ENCODE results near the gene SFI1. TPM values are rescaled to one million over a fixed set of nuclear protein-coding genes. Genes with fewer than 3 reads are reported as not detected.

The SFI1 gene
- total and polyA plus RNA-seq, 11 donors, result 2.2 to 18.3 (median 6.4) TPM

DNA sequence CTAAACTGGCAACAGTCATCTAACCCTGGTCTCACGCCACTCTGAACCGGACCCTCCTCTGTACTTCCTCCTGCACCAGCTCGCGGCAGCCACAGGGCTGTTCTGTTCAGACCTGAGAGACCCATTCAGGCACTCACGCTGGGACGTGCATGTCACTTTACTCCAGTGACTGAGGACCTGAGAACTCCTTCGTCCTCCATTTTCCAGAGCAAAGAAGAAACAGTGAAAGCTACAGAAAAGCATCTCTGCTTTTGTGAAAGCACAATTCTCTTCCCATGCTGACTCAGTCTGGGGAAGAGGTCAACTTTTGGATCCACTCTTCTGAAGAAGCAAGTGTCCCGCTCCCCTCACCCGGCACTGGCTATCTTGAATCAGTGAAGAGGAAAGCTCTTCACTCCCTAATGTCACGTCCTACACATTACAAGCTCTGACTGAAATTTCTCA, 141.1 kb downstream of the SFI1 start:
- H3K27me3 ChIP-seq, result no peaks in the 10 kb centered on the region
- H3K9me3 ChIP-seq, result no peaks in the 10 kb centered on the region
- ATAC-seq (peak in 3 of 4 donors; percentile 31 to 51 (median 47)), DNase-seq (peak in 1 of 5 donors; percentile 62)
- 60 to 72% (median 66%) methylated on average over 10 of the region's 10 CpGs for WGBS, 4 donors
- intact Hi-C loops (cut with DNase I), result loop anchor here in 5 of 10 donors (2.0 to 10.0 kb wide), 3 partner anchors 79 to 293 kb away; partner anchors contain the start of genes PATZ1 (in 4 of the 5) and SFI1 (in 1 of the 5)
- H3K4me3 ChIP-seq, result peak overlapping the region in 9 of 12 donors; percentile 17 to 63 (median 35)
- peaks cover 0 to 48% (median 19%) of the 10 kb centered on the region in 12 donors for H3K4me1 ChIP-seq
- TF ChIP-seq POLR2A (IDR thresholded peaks at IDR 0.05), result no peak
- no peak for TF ChIP-seq CTCF (IDR thresholded peaks at IDR 0.05)
- peaks cover 0 to 9% (median 0%) of the 10 kb centered on the region in 9 donors for H3K36me3 ChIP-seq
- H3K27ac ChIP-seq, result peak overlapping the region; percentile 42 to 97 (median 73)

- Histone ChIP-seq H3K36me3 (peaks cover 0 to 11% (median 0%) of the 10 kb centered on the region in 9 donors), H3K4me1 (peaks cover 0 to 53% (median 19%) of the 10 kb centered on the region in 12 donors), H3K27me3 (no peaks in the 10 kb centered on the region), H3K9me3 (no peaks in the 10 kb centered on the region), H3K27ac (peak overlapping the region; percentile 42 to 97 (median 73)), H3K4me3 (peak overlapping the region in 9 of 12 donors; percentile 17 to 63 (median 35))
- peak; percentile 16 to 79 (median 70) for ATAC-seq
- intact Hi-C loops (cut with DNase I), result loop anchor here in 5 of 10 donors (2.0 to 10.0 kb wide), 3 partner anchors 79 to 293 kb away; partner anchors contain the start of genes PATZ1 (in 4 of the 5) and SFI1 (in 1 of the 5)
- 50 to 61% (median 57%) methylated on average over 13 to 15 of the region's 15 CpGs for WGBS, 4 donors
- DNase-seq, result peak in 4 of 5 donors; percentile 53 to 62 (median 57)
- no peak for TF ChIP-seq CTCF (IDR thresholded peaks at IDR 0.05)
- TF ChIP-seq POLR2A (IDR thresholded peaks at IDR 0.05), result no peak
Measured at GRCh38 chr22:31637891-31638618, 141.7 kb downstream of the SFI1 start.

DNA sequence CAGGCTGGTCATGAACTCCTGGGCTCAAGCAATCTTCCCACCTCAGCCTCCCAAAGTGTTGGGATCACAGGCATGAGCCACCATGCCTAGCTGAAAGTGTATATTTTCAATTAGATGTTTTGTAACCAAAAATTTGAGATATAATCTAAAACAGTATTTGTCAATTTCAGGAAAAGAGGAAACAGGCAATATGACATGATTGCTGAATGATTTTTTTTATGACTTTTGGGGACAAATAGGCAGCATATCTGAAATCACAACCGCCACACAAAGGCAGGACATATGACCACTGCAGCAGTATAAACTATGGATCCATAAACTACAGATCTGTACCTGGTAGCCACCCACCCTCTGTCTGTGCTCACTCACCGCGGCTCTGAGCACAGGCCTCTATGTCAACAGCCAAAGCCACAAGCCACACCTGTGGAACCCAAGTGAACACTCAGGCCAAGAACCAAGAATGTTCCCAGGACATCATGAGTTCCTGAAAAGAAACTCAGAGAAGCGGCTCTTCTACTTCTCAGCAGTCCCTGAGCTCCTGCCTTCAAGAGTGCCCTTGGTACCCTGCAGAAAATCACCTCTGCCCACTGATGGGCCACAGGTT, 143.2 kb downstream of the SFI1 start:
- intact Hi-C loops (cut with DNase I), result loop anchor here in 4 of 10 donors (10.0 kb wide), 2 partner anchors 145 to 295 kb away; partner anchors contain the start of genes PATZ1 (in 4 of the 4) and SFI1 (in 1 of the 4)
- no peak overlapping the region for H3K4me3 ChIP-seq
- no peaks in the 10 kb centered on the region for H3K9me3 ChIP-seq
- DNase-seq (no peak), ATAC-seq (no peak)
- peak overlapping the region in 1 of 12 donors; percentile 97 for H3K27ac ChIP-seq
- H3K4me1 ChIP-seq, result peaks cover 0 to 58% (median 16%) of the 10 kb centered on the region in 12 donors
- TF ChIP-seq CTCF (IDR thresholded peaks at IDR 0.05) (no peak), POLR2A (IDR thresholded peaks at IDR 0.05) (no peak)
- WGBS, 4 donors, result 91 to 94% (median 93%) methylated on average over 4 of the region's 4 CpGs
- H3K36me3 ChIP-seq, result peaks cover 0 to 17% (median 0%) of the 10 kb centered on the region in 9 donors
- no peaks in the 10 kb centered on the region for H3K27me3 ChIP-seq

All from heart left ventricle (tissue), 16 donors.